Kidney glomerular epithelial cell (primary cell): ENCODE data around the gene OR10G8.

ENCODE experiments used
- DNase-seq: peaks from one replicate; lab custom pipeline; 2025; lab: John Stamatoyannopoulos, UW

OR10G8 gene

DNA sequence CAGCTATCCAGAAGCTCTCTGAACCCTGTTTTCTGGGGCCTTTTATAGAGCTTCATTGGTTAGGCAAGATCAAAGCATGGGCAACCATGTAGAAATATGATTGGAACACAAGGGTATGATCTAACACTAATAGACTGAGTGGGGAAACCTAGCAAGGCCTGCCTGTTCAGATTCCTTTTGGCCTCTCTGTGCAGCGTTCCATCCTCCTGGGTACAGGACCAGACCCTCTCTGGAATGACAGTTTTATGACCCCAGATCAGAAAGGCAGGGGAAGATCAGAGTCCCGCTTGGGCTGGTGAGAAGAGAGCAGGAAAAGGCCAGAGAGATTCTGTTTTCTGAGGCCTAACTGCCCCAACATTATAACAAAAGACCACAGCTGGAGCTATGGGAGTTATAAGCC, 52.0 kb downstream of the OR10G8 start:
- no peak for DNase-seq

DNA sequence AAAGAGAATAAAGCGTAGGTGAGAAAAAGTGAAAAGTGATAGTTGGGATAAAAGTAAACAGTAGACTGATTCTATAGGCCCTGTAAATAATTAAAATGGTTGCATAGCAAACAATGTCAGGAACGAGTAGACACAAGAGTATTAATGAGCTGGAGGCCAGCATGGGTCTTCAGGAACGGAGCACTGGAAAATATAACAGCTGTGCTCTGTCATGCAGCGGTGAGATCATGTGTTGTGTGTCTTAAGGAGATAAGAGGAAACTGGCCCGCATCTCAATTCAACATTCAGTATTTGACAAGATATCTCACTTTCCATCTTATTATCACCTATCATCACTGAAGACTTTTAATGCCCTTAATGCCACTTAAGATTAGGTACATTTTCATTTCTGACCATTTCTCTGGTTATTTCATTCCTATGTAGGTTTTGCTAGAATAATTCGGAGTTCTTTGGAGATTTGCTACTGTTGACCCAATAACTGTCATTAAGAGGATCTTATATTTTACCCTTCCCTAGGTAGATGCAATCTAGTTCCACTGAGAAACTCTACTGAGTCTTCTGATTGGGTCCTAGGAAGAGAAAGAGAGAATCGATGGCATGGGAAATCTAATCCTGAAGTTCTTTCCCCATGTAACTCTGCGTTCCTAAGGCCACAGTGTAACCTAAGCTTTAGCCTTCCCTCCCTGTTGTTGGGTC, 53.2 kb downstream of the OR10G8 start:
- DNase-seq = no peak
